ES-I3 (cell line): Measurements from ENCODE around the gene NRG2.

ENCODE experiments used
- H3K36me3 ChIP-seq: 2 replicates; pipeline ENCODE4 v1.6.1; 2013; ENCODE audit warnings: mild to moderate bottlenecking, low read length, control low read depth, moderate library complexity; ENCODE audit not compliant: insufficient read depth
- H3K4me1 ChIP-seq: 2 replicates; pipeline ENCODE4 v1.6.1; 2013; ENCODE audit warnings: mild to moderate bottlenecking, control low read depth, low read length; ENCODE audit not compliant: insufficient read depth
- H3K9ac ChIP-seq: 2 replicates; pipeline ENCODE4 v1.6.1; 2013; ENCODE audit warnings: low read depth, mild to moderate bottlenecking, low read length, moderate library complexity
- H3K9me3 ChIP-seq: 2 replicates; pipeline ENCODE4 v1.6.1; 2013; ENCODE audit warnings: mild to moderate bottlenecking, low read length, moderate library complexity; ENCODE audit not compliant: control insufficient read depth, insufficient read depth

The NRG2 gene

DNA sequence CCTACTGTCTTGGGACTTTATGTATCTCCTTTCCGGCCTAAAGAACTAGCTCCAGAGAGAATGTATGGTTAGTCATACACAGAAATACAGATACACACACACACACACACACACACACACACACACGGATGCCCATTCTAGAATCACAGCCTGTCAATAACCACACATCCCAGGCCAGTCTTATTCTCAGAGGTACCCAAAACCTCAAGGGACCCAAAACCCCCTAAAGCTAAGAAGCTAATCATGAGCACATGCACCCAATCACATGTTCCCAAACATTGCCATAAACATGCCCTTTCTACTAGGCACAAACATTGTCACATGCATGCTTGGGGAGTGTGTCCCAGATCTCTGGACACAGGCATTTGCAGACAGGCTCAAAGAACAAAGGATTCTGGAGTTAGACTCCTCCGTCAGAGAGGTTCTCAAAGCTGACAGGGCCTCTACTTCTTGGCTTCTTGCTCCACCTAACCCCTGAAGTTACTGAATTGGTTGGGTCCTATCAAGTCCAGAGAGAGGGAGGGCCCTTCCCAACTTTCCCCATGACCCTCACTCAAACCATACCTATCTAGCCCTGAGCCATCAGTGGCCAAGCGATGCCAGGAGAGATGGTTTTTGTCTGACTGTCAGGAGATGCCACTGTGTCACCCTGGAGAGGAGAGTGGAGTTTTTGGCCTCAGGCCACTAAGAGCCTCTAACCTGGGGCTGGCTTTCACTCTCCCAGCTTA is 78.7 kb downstream of the NRG2 start:
- Histone ChIP-seq H3K9ac (no peak overlapping the region), H3K9me3 (no peaks in the 10 kb centered on the region), H3K36me3 (no peaks in the 10 kb centered on the region), H3K4me1 (no peaks in the 10 kb centered on the region)

GRCh38 chr5:139962445-139962844 is 80.7 kb downstream of the NRG2 start:
- Histone ChIP-seq H3K36me3 (no peaks in the 10 kb centered on the region), H3K9me3 (no peaks in the 10 kb centered on the region)

GRCh38 chr5:139961435-139962157 is 81.5 kb downstream of the NRG2 start:
- Histone ChIP-seq H3K9ac (no peak overlapping the region), H3K4me1 (no peaks in the 10 kb centered on the region), H3K36me3 (no peaks in the 10 kb centered on the region), H3K9me3 (no peaks in the 10 kb centered on the region)

More at GRCh38 chr5:139962445-139962844, 80.7 kb downstream of the NRG2 start:
- Histone ChIP-seq H3K4me1 (no peaks in the 10 kb centered on the region), H3K9ac (no peak overlapping the region)

DNA sequence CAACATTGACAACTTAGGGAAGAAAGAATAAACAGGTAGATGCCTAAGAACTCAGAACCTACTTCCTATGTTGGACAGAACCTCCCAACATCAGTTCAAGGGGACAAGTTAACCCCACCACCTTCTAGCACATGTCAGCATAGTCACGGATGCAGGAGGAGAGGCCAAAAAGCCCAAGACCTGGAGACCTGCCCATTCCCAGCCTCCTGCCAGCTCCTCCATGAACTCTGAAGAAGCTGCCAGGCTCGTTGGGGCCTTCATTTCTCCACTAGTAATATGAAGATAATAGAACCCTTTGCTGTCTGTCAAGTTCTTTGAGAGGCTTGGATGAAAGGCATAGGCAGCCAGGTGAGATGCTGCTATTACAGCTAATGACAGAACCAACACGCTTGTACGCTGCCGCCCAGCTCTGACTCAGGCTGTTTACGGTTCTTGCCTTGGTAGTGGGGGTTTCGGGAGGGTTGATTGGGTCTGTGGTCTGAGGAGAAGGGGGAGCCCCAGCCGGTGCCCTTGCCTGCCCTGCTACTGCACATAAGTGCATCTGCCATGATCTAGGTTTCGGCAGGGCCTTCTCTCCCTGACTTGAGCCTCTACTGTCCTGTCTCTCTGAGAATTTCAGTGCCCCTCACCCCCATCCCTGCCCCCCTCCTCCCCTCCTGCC is 82.2 kb downstream of the NRG2 start:
- Histone ChIP-seq H3K4me1 (no peaks in the 10 kb centered on the region; the same call in 1 of the 2 replicates), H3K36me3 (no peaks in the 10 kb centered on the region), H3K9ac (no peak overlapping the region), H3K9me3 (no peaks in the 10 kb centered on the region)

GRCh38 chr5:139958432-139959148 is 84.5 kb downstream of the NRG2 start:
- Histone ChIP-seq H3K4me1 (peaks cover 2% of the 10 kb centered on the region; the same call in 1 of the 2 replicates), H3K36me3 (no peaks in the 10 kb centered on the region), H3K9ac (no peak overlapping the region), H3K9me3 (no peaks in the 10 kb centered on the region)

GRCh38 chr5:139956342-139956741 is 86.8 kb downstream of the NRG2 start:
- H3K36me3 ChIP-seq, result no peaks in the 10 kb centered on the region
- no peak overlapping the region for H3K9ac ChIP-seq
- H3K4me1 ChIP-seq, result peaks cover 3% of the 10 kb centered on the region; the same call in 1 of the 2 replicates
- no peaks in the 10 kb centered on the region for H3K9me3 ChIP-seq

- Histone ChIP-seq H3K4me1 (peaks cover 3% of the 10 kb centered on the region; the same call in 1 of the 2 replicates), H3K36me3 (no peaks in the 10 kb centered on the region), H3K9me3 (no peaks in the 10 kb centered on the region), H3K9ac (no peak overlapping the region)
Measured at GRCh38 chr5:139955616-139956273, 87.4 kb downstream of the NRG2 start.

DNA sequence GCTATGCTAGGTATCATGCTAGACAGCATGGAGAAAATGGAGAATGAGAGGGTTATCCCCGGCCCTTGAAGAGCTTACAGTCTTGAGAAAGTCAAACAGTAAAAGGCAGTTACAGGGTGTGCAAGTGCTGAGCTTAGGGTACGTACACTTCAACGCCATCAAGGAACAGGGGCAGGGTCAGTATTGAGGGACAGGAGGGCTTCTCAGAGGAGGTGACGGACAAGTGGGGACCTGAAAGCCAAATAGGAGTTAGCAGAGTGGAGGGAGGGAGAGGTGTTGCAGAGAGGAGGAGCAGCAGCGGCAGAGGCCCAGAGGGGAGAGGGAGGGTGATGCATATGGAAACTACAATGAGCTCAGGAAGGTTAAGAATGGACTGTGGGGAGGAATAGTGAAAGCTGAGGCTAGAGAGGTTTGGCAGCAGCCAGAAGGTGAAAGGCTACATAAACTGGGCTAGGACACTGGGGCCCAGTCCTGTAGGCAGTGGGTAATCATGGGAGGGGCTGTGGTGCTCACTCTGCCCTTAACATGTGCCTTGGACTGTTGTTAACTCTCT is 88.0 kb downstream of the NRG2 start:
- Histone ChIP-seq H3K4me1 (peaks cover 3% of the 10 kb centered on the region; the same call in 1 of the 2 replicates), H3K9ac (no peak overlapping the region), H3K9me3 (no peaks in the 10 kb centered on the region), H3K36me3 (no peaks in the 10 kb centered on the region)

GRCh38 chr5:139954462-139954861 is 88.6 kb downstream of the NRG2 start:
- no peaks in the 10 kb centered on the region for H3K36me3 ChIP-seq
- no peak overlapping the region for H3K9ac ChIP-seq
- peaks cover 3% of the 10 kb centered on the region; the same call in 1 of the 2 replicates for H3K4me1 ChIP-seq
- no peaks in the 10 kb centered on the region for H3K9me3 ChIP-seq

DNA sequence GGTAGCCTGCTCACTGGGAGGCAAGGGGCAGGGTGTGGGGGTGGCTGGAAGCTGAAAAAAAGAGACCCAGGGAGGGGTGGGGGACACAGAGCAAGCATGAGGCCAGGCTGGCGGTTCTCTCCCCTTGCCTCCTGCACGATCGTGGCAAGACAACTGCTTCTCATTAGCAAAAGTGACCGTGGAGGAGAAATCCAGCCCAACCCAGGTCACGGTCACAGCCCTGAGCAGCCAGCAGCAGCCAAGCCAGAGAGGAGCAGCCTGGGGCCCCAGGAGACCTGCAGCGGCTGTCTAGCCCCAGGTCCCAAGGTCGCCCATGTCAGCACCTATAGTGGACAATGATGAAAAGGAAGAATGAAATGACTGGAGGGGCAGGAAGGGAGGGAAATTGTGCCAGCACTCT is 89.1 kb downstream of the NRG2 start:
- Histone ChIP-seq H3K36me3 (no peaks in the 10 kb centered on the region), H3K9me3 (no peaks in the 10 kb centered on the region), H3K9ac (no peak overlapping the region), H3K4me1 (peaks cover 3% of the 10 kb centered on the region; the same call in 1 of the 2 replicates)

GRCh38 chr5:139952574-139952973 is 90.5 kb downstream of the NRG2 start:
- no peaks in the 10 kb centered on the region for H3K9me3 ChIP-seq
- H3K9ac ChIP-seq, result no peak overlapping the region
- peaks cover 3% of the 10 kb centered on the region; the same call in 1 of the 2 replicates for H3K4me1 ChIP-seq
- no peaks in the 10 kb centered on the region for H3K36me3 ChIP-seq

DNA sequence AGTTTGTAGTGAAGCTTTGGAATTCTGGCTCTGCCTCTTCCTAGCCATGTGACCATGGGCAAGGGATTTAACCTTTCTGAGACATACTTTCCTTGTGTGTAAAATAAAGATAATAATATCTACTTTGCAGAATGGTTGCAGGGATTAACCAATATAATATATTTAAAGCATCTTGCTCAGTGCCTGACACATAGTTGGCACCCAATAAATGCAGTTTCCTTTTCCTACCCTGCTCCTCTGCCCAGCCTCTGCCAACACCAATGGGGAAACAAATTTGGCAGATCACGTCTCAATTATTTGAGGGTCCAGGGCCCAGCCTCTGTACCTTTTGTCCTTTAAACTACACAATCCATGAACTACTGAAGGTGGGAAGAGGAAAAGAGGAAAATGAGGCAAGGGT is 91.1 kb downstream of the NRG2 start:
- H3K9me3 ChIP-seq, result no peaks in the 10 kb centered on the region
- no peak overlapping the region for H3K9ac ChIP-seq
- H3K4me1 ChIP-seq, result peaks cover 3% of the 10 kb centered on the region; the same call in 1 of the 2 replicates
- no peaks in the 10 kb centered on the region for H3K36me3 ChIP-seq

DNA sequence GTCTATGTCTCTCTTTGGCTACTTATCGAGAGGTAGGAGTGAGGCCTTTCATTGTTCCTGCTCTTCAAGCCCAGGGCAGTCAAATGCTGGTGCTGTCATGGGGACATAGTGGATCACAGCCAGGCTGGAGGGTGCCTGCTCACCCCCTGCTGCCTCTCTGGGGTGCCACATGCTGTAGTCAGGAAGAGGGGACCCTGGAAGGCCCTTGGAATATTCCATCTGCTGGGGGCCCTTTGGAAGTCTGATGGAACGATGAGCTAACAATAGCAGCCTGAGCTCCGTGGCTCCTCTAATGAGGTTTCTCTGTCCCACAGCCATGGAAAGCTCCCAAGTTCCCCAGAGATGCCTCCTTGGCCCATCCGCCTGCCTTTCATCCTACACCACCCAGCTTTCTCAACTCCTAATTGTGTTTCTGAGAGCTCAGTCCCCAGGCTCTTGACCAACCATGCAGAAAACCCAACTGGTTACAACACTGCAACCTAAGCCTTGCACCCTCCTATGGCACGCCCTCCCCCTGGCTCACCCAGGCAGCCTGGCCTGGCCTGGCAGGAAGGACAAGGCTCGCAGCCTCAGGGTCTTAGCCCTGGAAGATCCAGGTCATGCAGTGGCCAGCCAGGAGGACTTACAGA is 91.7 kb downstream of the NRG2 start:
- Histone ChIP-seq H3K4me1 (peaks cover 3% of the 10 kb centered on the region; the same call in 1 of the 2 replicates), H3K9ac (no peak overlapping the region), H3K9me3 (no peaks in the 10 kb centered on the region), H3K36me3 (no peaks in the 10 kb centered on the region)
